GM10248 (cell line): Measurements from ENCODE around the gene OR10AD1.

Source experiments
- CTCF ChIA-PET: fragments of 300-600 bp; sonication (Branson Sonifier 250); formaldehyde crosslinking; extraction: SDS; loops from one replicate; lab custom pipeline; 2021; ENCODE audit warnings: antibody characterized with exemption; lab: Yijun Ruan, JAX
- POLR2A ChIA-PET: fragments of 350-650 bp; sonication (Branson Sonifier 250); formaldehyde crosslinking; extraction: SDS; loops from one replicate; lab custom pipeline; 2020; ENCODE audit warnings: antibody characterized with exemption; lab: Yijun Ruan, JAX
- DNase-seq: peaks from one replicate; pipeline ENCODE4 v3.0.0; 2012; ENCODE audit errors: extremely low spot score
- CTCF ChIP-seq: IDR thresholded peaks from 2 replicates; pipeline ENCODE4 v1.5.1; 2012; ENCODE audit warnings: mild to moderate bottlenecking, low read depth; ENCODE audit errors: extremely low read depth, missing control alignments, control extremely low read depth

OR10AD1 gene

GRCh38 chr12:48164451-48164850, 38.6 kb downstream of the OR10AD1 start:
- DNase-seq = no peak
- ChIA-PET CTCF (interaction anchor here (0.8 to 4.5 kb wide), 23 partner anchors 7 to 296 kb away, joined by 3 to 17 read pairs (median 4); partner anchors contain the start of genes ASB8, CCDC184 and VDR), POLR2A (no interaction called here)
- TF ChIP-seq CTCF = no peak

GRCh38 chr12:48163150-48163747, 39.8 kb downstream of the OR10AD1 start:
- no peak for TF ChIP-seq CTCF
- DNase-seq = no peak
- CTCF ChIA-PET = interaction anchor here (1.0 to 4.5 kb wide), 12 partner anchors 10 to 366 kb away, joined by 3 to 17 read pairs (median 4); partner anchors contain the start of genes CCDC184 and TMEM106C

GRCh38 chr12:48160807-48161206, 42.3 kb downstream of the OR10AD1 start:
- no peak for TF ChIP-seq CTCF
- CTCF ChIA-PET = interaction anchor here (1.7 to 1.8 kb wide), 2 partner anchors 15 to 29 kb away, joined by 5 read pairs; no protein-coding TSS in a partner anchor

More at GRCh38 chr12:48163150-48163747, 39.8 kb downstream of the OR10AD1 start:
- POLR2A ChIA-PET = no interaction called here

GRCh38 chr12:48160046-48160445, 43.0 kb downstream of the OR10AD1 start:
- ChIA-PET CTCF (interaction anchor here (1.1 to 1.8 kb wide), 5 partner anchors 14 to 445 kb away, joined by 3 to 5 read pairs (median 4); no protein-coding TSS in a partner anchor), POLR2A (no interaction called here)
- TF ChIP-seq CTCF = no peak
- DNase-seq = no peak

More at GRCh38 chr12:48160807-48161206, 42.3 kb downstream of the OR10AD1 start:
- POLR2A ChIA-PET = no interaction called here
- no peak for DNase-seq

- no peak for TF ChIP-seq CTCF
- CTCF ChIA-PET = interaction anchor here (0.6 to 1.8 kb wide), 19 partner anchors 8 to 464 kb away, joined by 3 to 11 read pairs (median 4); no protein-coding TSS in a partner anchor
- no peak for DNase-seq
- POLR2A ChIA-PET = interaction anchor here (0.8 kb wide), 2 partner anchors 32 to 417 kb away, joined by 3 read pairs; no protein-coding TSS in a partner anchor
Measured at GRCh38 chr12:48157889-48158370, 45.2 kb downstream of the OR10AD1 start.

- POLR2A ChIA-PET = interaction anchor here (0.7 to 1.1 kb wide), 5 partner anchors 12 to 416 kb away, joined by 3 to 6 read pairs (median 4); no protein-coding TSS in a partner anchor
- DNase-seq = peak; percentile 98
- CTCF ChIA-PET = interaction anchor here (0.6 to 1.8 kb wide), 21 partner anchors 8 to 465 kb away, joined by 3 to 11 read pairs (median 4); no protein-coding TSS in a partner anchor
- peak; percentile 26 for TF ChIP-seq CTCF
Measured at GRCh38 chr12:48157018-48157888, 45.8 kb downstream of the OR10AD1 start, which contains the start of gene ASB8. ASB8 (minus strand) TSS chr12:48157515; CDS start chr12:48153496, 4,019 bp downstream.
